SK-N-DZ (cell line): ENCODE results near the gene IPO11.
"Not testable (repeated sequence)": the region's sequence is repeated elsewhere in the genome, so short reads cannot be mapped to it uniquely, and the experiment has no call there.

Source experiments
- DNase-seq: peaks from one replicate; pipeline ENCODE4 v3.0.0-alpha.2; 2015; ENCODE audit warnings: low spot score
- small RNA-seq, 2 experiments: library from RNA; depleted of rRNA; stranded (forward); fragments of <200 nt; gene quantifications; one replicate each; pipeline ENCODE3, GENCODE V24; 2014

The IPO11 gene

GRCh38 chr5:62643556-62644451 lies 231.2 kb downstream of the IPO11 start:
- no peak for DNase-seq

DNA sequence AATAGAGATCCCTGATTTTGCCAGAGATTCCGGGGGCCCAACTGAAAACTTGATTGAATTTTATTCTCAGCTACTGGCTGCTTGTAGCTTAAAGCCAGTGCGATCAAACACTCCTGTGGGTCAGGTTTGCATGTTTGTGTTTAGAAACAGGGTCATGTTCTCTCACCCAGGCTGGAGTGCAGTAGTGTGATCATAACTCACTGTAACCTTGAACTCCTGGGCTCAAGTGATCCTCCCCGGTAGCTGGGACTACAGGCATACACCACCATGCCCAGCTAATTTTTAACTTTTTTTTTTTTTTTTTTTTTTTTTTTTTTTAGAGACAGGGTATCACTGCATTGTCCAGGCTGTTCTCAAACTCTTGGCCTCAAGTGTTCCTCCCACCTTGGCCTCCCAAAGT lies 232.7 kb downstream of the IPO11 start:
- DNase-seq, result no peak

DNA sequence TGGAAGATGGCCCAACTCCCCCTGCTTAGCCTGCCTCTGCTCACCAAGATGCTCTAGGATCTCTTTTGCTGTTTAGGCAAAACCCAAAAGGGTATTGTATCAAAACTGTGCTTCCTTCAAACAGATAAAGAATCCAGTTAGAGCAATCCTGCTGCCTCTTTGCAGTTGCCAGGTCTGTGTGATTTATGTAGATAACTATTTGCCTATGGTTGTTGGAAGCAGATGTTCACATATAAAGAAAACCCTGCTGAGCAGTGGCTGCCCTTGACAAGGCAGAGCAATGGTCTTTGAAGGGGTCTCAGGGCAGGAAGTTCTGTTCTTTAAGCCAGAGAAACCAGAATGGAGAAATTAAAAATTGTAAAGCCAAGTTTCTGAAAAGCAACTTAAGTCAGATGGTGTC lies 234.7 kb downstream of the IPO11 start:
- no peak for DNase-seq

- no peak for DNase-seq
Observed at GRCh38 chr5:62649025-62649424, 236.5 kb downstream of the IPO11 start.

DNA sequence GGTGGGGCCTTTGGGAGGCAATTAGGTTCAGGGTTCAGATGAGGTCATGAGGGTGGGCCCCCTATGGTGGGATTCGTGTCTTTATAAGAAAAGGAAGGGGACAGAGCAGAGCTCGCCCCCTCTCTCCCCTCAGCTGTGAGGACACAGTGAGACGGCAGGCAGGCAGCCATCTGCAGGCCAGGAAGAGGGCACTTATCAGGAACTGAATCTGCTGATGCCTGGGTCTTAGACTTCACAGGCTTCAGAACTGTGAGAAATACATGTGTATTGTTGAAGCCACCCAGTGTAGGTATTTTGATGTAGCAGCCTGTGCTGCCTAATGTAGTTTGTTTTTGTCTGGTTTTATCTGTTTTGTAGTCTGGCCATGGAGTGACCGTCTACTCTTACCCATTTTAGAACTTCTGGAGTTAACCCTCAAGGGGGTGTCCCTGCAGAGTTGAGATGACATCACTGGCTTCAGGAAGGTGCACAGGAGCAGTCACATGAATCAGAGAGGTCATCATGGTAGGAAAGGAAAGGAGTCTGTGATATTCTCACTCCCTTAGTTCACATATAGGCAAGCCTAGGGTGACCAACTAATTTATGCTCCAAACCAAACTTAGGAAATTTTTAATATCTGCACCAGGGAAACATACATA lies 237.0 kb downstream of the IPO11 start:
- DNase-seq, result peak; percentile 54

DNA sequence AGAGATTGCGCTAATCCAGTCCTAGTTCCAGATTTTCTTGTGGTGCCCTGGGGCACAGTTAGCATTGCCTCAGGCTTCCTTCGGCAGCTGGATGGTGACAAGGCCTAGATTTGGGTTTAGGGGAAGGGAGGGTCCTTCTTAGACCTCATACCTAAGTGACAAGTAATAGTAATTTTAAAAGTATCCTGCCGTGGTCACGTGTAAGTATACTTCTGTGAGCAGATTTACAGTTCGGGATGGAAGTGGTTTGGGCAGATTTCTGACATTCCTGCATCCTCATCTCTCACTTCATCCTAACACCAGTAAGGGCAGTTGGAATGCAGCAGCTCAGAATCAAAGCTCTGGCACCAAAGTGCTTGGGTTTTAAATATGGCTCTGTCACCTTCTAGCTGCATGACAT lies 237.6 kb downstream of the IPO11 start:
- no peak for DNase-seq

- no peak for DNase-seq
Observed at GRCh38 chr5:62652225-62652624, 239.7 kb downstream of the IPO11 start.

GRCh38 chr5:62653001-62653863 lies 240.7 kb downstream of the IPO11 start:
- no peak for DNase-seq

DNA sequence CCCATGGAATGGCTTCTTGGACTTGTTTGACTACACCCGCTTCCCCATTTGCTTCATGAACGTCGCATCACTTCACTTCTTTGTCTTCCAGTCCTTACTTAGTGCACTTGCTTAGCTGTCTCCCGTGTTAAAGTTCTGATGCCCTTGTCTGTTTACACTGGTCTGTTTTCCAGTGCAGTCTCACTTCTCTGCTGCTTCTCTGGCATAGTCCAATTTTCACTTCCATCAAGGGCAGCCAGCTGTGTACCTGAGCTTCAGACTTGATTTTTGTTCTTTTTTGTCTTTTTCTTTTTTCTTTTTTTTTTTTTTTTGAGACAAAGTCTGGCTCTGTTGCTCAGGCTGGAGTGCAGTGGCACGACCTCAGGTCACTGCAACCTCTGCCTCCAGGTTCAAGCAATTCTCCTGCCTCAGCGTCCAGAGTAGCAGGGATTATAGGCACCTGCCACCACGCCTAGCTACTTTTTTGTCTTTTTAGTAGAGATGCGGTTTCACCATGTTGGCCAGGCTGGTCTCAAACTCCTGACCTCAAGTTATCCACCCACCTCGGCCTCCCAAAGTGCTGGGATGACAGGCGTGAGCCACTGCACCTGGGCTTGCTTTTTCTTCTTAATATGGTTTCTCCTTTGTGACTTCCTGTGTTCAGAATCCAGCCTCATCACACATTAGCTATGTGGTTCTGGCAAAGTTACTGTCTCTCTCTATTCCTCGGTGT lies 241.5 kb downstream of the IPO11 start:
- no peak for DNase-seq

- not testable (repeated sequence) for DNase-seq
Observed at GRCh38 chr5:62657772-62658171, 245.2 kb downstream of the IPO11 start.

DNA sequence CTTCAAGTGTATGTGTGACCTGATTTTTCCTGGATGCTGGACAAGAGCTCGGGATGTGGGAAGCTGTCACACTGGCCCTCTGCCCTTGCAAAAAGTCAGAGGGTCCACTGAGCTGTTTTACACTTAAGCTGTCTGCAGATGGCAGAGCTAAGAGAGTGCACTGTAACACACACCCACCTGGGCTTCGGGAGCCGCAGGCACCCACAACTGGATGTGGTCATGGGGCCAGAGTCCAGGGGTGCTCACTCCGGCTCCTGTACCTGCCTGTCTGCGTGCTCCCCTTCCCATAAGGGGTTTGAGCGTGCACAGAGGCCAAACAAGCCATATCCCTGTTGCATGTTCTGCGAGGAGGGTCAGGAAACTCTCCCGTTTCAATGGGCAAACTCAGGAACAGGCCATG lies 248.6 kb downstream of the IPO11 start:
- no peak for DNase-seq

GRCh38 chr5:62662521-62662920 lies 250.0 kb downstream of the IPO11 start:
- no peak for DNase-seq

- DNase-seq, result no peak
Observed at GRCh38 chr5:62671479-62671878, 258.9 kb downstream of the IPO11 start.

GRCh38 chr5:62676596-62676995 lies 264.0 kb downstream of the IPO11 start:
- not testable (repeated sequence) for DNase-seq

Small RNA genes within 50 kb of the gene (small RNA-seq; reads per million reads assigned to genes)
- gene CKS1BP3, result 0 to 0.03 reads per million in 2 experiments
- gene RNU6-661P, result 0 reads per million in 2 experiments
